ENCODE measurements around the gene SLC12A7. TPM values are rescaled to one million over a fixed set of nuclear protein-coding genes. Genes with fewer than 3 reads are reported as not detected.

SLC12A7 gene
- total RNA-seq, 1 donor from 2014 or later: 30.5 TPM

GRCh38 chr5:1060535-1060981, 51.3 kb downstream of the SLC12A7 start:
- TF ChIP-seq EZH2 (IDR thresholded peaks at IDR 0.05; ENCODE audit: insufficient read depth, low read length): no peak
- TF ChIP-seq CTCF (IDR thresholded peaks at IDR 0.05; ENCODE audit: insufficient read depth, low read depth, low read length): no peak
- Histone ChIP-seq H3K4me2 (ENCODE audit: low read length) (no peak overlapping the region), H3K9me3 (ENCODE audit: insufficient read depth, low read depth, low read length) (no peaks in the 10 kb centered on the region)

GRCh38 chr5:1059884-1060263, 52.0 kb downstream of the SLC12A7 start:
- Mint-ChIP-seq H3K27me3 (ENCODE audit: low read depth, unreplicated experiment) (peaks cover 3% of the 10 kb centered on the region), H3K4me1 (ENCODE audit: low read depth, unreplicated experiment) (no peaks in the 10 kb centered on the region), H3K36me3 (ENCODE audit: low read depth, unreplicated experiment) (peaks cover 5% of the 10 kb centered on the region), H3K9me3 (ENCODE audit: unreplicated experiment) (no peaks in the 10 kb centered on the region), H3K4me3 (ENCODE audit: unreplicated experiment) (no peak overlapping the region), H3K27ac (ENCODE audit: unreplicated experiment) (no peak overlapping the region)
- DNase-seq (ENCODE audit: low read depth) (no peak), FAIRE-seq (no peak)
- Histone ChIP-seq H3K4me3 (ENCODE audit: insufficient read depth, low read depth, low read length) (no peak overlapping the region), H3K27me3 (ENCODE audit: insufficient read depth, low read length) (no peaks in the 10 kb centered on the region), H3K4me2 (ENCODE audit: low read length) (no peak overlapping the region), H4K20me1 (ENCODE audit: insufficient read depth, low read length) (no peaks in the 10 kb centered on the region), H3K9ac (ENCODE audit: low read length) (no peak overlapping the region), H2AFZ (ENCODE audit: low read depth, low read length) (no peak overlapping the region), H3K4me1 (ENCODE audit: insufficient read depth, low read length) (no peaks in the 10 kb centered on the region), H3K9me3 (ENCODE audit: insufficient read depth, low read depth, low read length) (no peaks in the 10 kb centered on the region), H3K27ac (ENCODE audit: low read depth, low read length) (no peak overlapping the region), H3K36me3 (ENCODE audit: insufficient read depth, low read length) (no peaks in the 10 kb centered on the region), H3K79me2 (ENCODE audit: insufficient read depth, low read length) (no peaks in the 10 kb centered on the region)
- TF ChIP-seq EZH2 (IDR thresholded peaks at IDR 0.05; ENCODE audit: insufficient read depth, low read length): no peak
- no peak for TF ChIP-seq CTCF (IDR thresholded peaks at IDR 0.05; ENCODE audit: insufficient read depth, low read depth, low read length)

More at GRCh38 chr5:1060535-1060981, 51.3 kb downstream of the SLC12A7 start:
- H3K4me1 Mint-ChIP-seq (ENCODE audit: low read depth, unreplicated experiment): no peaks in the 10 kb centered on the region
- Histone ChIP-seq H4K20me1 (ENCODE audit: insufficient read depth, low read length) (no peaks in the 10 kb centered on the region), H3K27me3 (ENCODE audit: insufficient read depth, low read length) (no peaks in the 10 kb centered on the region), H2AFZ (ENCODE audit: low read depth, low read length) (no peak overlapping the region), H3K79me2 (ENCODE audit: insufficient read depth, low read length) (no peaks in the 10 kb centered on the region), H3K4me3 (ENCODE audit: insufficient read depth, low read depth, low read length) (no peak overlapping the region), H3K36me3 (ENCODE audit: insufficient read depth, low read length) (no peaks in the 10 kb centered on the region), H3K4me1 (ENCODE audit: insufficient read depth, low read length) (no peaks in the 10 kb centered on the region), H3K27ac (ENCODE audit: low read depth, low read length) (no peak overlapping the region), H3K9ac (ENCODE audit: low read length) (no peak overlapping the region)
- H3K4me3 Mint-ChIP-seq (ENCODE audit: unreplicated experiment): no peak overlapping the region
- peaks cover 5% of the 10 kb centered on the region for H3K36me3 Mint-ChIP-seq (ENCODE audit: low read depth, unreplicated experiment)
- no peak for FAIRE-seq
- H3K27ac Mint-ChIP-seq (ENCODE audit: unreplicated experiment): no peak overlapping the region
- no peak for DNase-seq (ENCODE audit: low read depth)
- no peaks in the 10 kb centered on the region for H3K9me3 Mint-ChIP-seq (ENCODE audit: unreplicated experiment)
- H3K27me3 Mint-ChIP-seq (ENCODE audit: low read depth, unreplicated experiment): peaks cover 3% of the 10 kb centered on the region

- Histone ChIP-seq H3K9ac (ENCODE audit: low read length) (no peak overlapping the region), H2AFZ (ENCODE audit: low read depth, low read length) (no peak overlapping the region), H4K20me1 (ENCODE audit: insufficient read depth, low read length) (no peaks in the 10 kb centered on the region), H3K9me3 (ENCODE audit: insufficient read depth, low read depth, low read length) (no peaks in the 10 kb centered on the region), H3K4me1 (ENCODE audit: insufficient read depth, low read length) (no peaks in the 10 kb centered on the region), H3K4me3 (ENCODE audit: insufficient read depth, low read depth, low read length) (no peak overlapping the region), H3K27me3 (ENCODE audit: insufficient read depth, low read length) (no peaks in the 10 kb centered on the region), H3K27ac (ENCODE audit: low read depth, low read length) (no peak overlapping the region), H3K79me2 (ENCODE audit: insufficient read depth, low read length) (no peaks in the 10 kb centered on the region), H3K36me3 (ENCODE audit: insufficient read depth, low read length) (no peaks in the 10 kb centered on the region), H3K4me2 (ENCODE audit: low read length) (no peak overlapping the region)
- no peak for DNase-seq (ENCODE audit: low read depth)
- Mint-ChIP-seq H3K27me3 (ENCODE audit: low read depth, unreplicated experiment) (peaks cover 3% of the 10 kb centered on the region), H3K27ac (ENCODE audit: unreplicated experiment) (no peak overlapping the region), H3K4me3 (ENCODE audit: unreplicated experiment) (no peak overlapping the region), H3K9me3 (ENCODE audit: unreplicated experiment) (no peaks in the 10 kb centered on the region), H3K4me1 (ENCODE audit: low read depth, unreplicated experiment) (no peaks in the 10 kb centered on the region), H3K36me3 (ENCODE audit: low read depth, unreplicated experiment) (peaks cover 5% of the 10 kb centered on the region)
- TF ChIP-seq CTCF (IDR thresholded peaks at IDR 0.05; ENCODE audit: insufficient read depth, low read depth, low read length) (no peak), EZH2 (IDR thresholded peaks at IDR 0.05; ENCODE audit: insufficient read depth, low read length) (no peak)
- no peak for FAIRE-seq
Measured at GRCh38 chr5:1058988-1059883, 52.6 kb downstream of the SLC12A7 start.

Data from astrocyte (in vitro differentiated cells and primary cell).